ENCODE results near the gene ZBTB44.

DNA sequence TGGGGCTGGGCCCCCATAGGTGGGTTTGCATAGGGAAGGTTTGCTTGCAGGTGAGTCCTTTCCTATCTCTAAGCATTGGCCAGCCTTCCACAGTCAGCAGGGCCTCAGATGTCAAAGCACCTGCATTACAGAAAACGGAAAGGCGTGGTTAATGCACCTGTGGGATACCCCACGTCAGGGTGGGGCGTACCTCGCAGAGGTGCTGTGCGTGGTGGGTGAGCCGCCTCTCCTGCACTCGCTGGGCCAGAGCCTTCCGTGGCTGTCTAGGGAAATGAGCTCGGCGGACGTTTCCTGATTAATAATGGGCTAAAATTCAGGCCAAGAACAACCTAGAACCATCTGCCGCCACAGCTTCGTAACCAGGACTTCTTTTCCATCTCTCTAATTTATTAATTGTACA lies 122.8 kb downstream of the ZBTB44 start:
- TF ChIP-seq EZH2 (IDR thresholded peaks at IDR 0.05; ENCODE audit: borderline replicate concordance, low read depth, low read length, severe bottlenecking): no peak
- TF ChIP-seq, protein P1, sequence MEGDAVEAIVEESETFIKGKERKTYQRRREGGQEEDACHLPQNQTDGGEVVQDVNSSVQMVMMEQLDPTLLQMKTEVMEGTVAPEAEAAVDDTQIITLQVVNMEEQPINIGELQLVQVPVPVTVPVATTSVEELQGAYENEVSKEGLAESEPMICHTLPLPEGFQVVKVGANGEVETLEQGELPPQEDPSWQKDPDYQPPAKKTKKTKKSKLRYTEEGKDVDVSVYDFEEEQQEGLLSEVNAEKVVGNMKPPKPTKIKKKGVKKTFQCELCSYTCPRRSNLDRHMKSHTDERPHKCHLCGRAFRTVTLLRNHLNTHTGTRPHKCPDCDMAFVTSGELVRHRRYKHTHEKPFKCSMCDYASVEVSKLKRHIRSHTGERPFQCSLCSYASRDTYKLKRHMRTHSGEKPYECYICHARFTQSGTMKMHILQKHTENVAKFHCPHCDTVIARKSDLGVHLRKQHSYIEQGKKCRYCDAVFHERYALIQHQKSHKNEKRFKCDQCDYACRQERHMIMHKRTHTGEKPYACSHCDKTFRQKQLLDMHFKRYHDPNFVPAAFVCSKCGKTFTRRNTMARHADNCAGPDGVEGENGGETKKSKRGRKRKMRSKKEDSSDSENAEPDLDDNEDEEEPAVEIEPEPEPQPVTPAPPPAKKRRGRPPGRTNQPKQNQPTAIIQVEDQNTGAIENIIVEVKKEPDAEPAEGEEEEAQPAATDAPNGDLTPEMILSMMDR (IDR thresholded peaks at IDR 0.05; ENCODE audit: borderline replicate concordance, extremely low read depth, low read length, poor library complexity, severe bottlenecking): no peak

All from DND-41 (cell line).